Ishikawa (cell line): Measurements from ENCODE around the gene CTU1.

Experiments
- CEBPB ChIP-seq: IDR thresholded peaks from 2 replicates; pipeline ENCODE4 v1.6.1; 2012
- CREB1 ChIP-seq: IDR thresholded peaks from 2 replicates; pipeline ENCODE4 v1.6.1; 2012; ENCODE audit warnings: low read depth
- EGR1 ChIP-seq: IDR thresholded peaks from 2 replicates; pipeline ENCODE4 v1.6.1; 2012
- EP300 ChIP-seq: IDR thresholded peaks from 2 replicates; pipeline ENCODE4 v1.6.1; 2012; ENCODE audit warnings: borderline replicate concordance
- FOXM1 ChIP-seq: IDR thresholded peaks from 2 replicates; pipeline ENCODE4 v1.6.1; 2012; ENCODE audit warnings: low read depth, borderline replicate concordance
- NFIC ChIP-seq: IDR thresholded peaks from 2 replicates; pipeline ENCODE4 v1.6.1; 2012
- RAD21 ChIP-seq: IDR thresholded peaks from 2 replicates; pipeline ENCODE4 v1.6.1; 2012; ENCODE audit warnings: low read depth
- TAF1 ChIP-seq: IDR thresholded peaks from 2 replicates; pipeline ENCODE4 v1.6.1; 2012; ENCODE audit warnings: low read depth, mild to moderate bottlenecking
- TCF12 ChIP-seq: IDR thresholded peaks from 2 replicates; pipeline ENCODE4 v1.6.1; 2012; ENCODE audit warnings: low read depth
- TEAD4 ChIP-seq: IDR thresholded peaks from 2 replicates; pipeline ENCODE4 v1.6.1; 2012
- USF1 ChIP-seq: IDR thresholded peaks from 2 replicates; pipeline ENCODE4 v1.6.1; 2012
- YY1 ChIP-seq: IDR thresholded peaks from 2 replicates; pipeline ENCODE4 v1.6.1; 2012; ENCODE audit warnings: low read depth
- ZBTB7A ChIP-seq: IDR thresholded peaks from 2 replicates; pipeline ENCODE4 v1.6.1; 2012; ENCODE audit warnings: low read depth
- TF ChIP-seq, protein P1 (sequence below): IDR thresholded peaks from 2 replicates; pipeline ENCODE4 v1.6.1; 2012; ENCODE audit warnings: low read depth, mild to moderate bottlenecking
- TF ChIP-seq, protein P2 (sequence below): IDR thresholded peaks from 2 replicates; pipeline ENCODE4 v1.6.1; 2012

CTU1 gene

DNA sequence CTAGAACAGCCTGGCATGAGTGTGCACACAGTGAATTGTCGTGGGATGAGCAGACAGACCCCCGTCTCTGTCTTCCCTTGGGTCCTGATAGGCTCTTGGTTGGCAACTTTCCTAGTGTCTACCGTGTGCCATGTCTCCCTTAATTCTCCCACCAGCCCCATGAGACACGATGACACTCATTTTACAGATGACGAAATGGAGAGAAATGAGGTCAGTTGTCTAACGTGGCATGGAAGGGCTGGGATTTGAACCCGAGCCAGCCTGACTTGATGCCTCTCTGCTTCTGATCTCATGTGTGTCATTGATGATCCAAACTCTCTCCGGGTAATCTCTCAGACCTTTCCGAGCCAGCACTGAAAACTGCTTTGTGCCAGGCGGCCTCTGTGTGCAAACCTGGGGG is 17.1 kb downstream of the CTU1 start:
- no peak for TF ChIP-seq FOXM1
- no peak for TF ChIP-seq CEBPB
- no peak for TF ChIP-seq TEAD4
- TF ChIP-seq, protein P1, sequence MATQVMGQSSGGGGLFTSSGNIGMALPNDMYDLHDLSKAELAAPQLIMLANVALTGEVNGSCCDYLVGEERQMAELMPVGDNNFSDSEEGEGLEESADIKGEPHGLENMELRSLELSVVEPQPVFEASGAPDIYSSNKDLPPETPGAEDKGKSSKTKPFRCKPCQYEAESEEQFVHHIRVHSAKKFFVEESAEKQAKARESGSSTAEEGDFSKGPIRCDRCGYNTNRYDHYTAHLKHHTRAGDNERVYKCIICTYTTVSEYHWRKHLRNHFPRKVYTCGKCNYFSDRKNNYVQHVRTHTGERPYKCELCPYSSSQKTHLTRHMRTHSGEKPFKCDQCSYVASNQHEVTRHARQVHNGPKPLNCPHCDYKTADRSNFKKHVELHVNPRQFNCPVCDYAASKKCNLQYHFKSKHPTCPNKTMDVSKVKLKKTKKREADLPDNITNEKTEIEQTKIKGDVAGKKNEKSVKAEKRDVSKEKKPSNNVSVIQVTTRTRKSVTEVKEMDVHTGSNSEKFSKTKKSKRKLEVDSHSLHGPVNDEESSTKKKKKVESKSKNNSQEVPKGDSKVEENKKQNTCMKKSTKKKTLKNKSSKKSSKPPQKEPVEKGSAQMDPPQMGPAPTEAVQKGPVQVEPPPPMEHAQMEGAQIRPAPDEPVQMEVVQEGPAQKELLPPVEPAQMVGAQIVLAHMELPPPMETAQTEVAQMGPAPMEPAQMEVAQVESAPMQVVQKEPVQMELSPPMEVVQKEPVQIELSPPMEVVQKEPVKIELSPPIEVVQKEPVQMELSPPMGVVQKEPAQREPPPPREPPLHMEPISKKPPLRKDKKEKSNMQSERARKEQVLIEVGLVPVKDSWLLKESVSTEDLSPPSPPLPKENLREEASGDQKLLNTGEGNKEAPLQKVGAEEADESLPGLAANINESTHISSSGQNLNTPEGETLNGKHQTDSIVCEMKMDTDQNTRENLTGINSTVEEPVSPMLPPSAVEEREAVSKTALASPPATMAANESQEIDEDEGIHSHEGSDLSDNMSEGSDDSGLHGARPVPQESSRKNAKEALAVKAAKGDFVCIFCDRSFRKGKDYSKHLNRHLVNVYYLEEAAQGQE: no peak
- TF ChIP-seq USF1: no peak
- TF ChIP-seq CREB1: no peak
- TF ChIP-seq, protein P2, sequence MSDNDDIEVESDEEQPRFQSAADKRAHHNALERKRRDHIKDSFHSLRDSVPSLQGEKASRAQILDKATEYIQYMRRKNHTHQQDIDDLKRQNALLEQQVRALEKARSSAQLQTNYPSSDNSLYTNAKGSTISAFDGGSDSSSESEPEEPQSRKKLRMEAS: no peak
- no peak for TF ChIP-seq TAF1
- TF ChIP-seq YY1: no peak
- no peak for TF ChIP-seq EP300
- TF ChIP-seq EGR1: no peak
- no peak for TF ChIP-seq ZBTB7A
- no peak for TF ChIP-seq TCF12
- TF ChIP-seq RAD21: no peak
- TF ChIP-seq NFIC: no peak

DNA sequence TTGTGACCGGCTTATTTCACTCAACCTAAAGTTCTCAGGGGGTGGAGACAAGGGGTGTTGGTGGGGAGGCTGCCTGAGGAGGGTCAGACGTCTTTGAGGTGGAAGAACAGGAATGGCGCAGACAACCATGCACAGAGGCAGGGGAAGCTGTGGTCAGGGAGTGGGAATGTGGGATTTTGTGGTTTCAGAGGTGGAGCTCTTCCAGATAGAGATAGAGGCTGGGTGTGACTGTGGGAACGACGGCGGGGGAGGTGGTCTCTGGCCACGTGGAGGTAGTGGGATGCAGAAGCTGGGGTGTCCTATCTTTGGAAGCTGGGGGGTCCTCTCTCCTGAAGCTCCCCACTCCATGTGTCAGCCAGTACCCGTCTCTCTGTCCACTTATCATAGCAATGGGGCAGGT is 17.7 kb downstream of the CTU1 start:
- TF ChIP-seq TAF1 (no peak), NFIC (no peak), USF1 (no peak), ZBTB7A (no peak), FOXM1 (no peak), CEBPB (no peak), EGR1 (no peak), CREB1 (no peak), YY1 (no peak), RAD21 (no peak), TEAD4 (no peak), TCF12 (no peak)
- TF ChIP-seq, protein P2: no peak
- TF ChIP-seq, protein P1: no peak

- TF ChIP-seq, protein P2: no peak
- TF ChIP-seq CREB1 (no peak), TEAD4 (no peak), FOXM1 (no peak), RAD21 (no peak), ZBTB7A (no peak), USF1 (no peak), NFIC (no peak), TCF12 (no peak), EP300 (no peak), YY1 (no peak), CEBPB (no peak), EGR1 (no peak), TAF1 (no peak)
- TF ChIP-seq, protein P1: no peak
These were observed 18.4 kb downstream of the CTU1 start for GRCh38 chr19:51089786-51090185.

DNA sequence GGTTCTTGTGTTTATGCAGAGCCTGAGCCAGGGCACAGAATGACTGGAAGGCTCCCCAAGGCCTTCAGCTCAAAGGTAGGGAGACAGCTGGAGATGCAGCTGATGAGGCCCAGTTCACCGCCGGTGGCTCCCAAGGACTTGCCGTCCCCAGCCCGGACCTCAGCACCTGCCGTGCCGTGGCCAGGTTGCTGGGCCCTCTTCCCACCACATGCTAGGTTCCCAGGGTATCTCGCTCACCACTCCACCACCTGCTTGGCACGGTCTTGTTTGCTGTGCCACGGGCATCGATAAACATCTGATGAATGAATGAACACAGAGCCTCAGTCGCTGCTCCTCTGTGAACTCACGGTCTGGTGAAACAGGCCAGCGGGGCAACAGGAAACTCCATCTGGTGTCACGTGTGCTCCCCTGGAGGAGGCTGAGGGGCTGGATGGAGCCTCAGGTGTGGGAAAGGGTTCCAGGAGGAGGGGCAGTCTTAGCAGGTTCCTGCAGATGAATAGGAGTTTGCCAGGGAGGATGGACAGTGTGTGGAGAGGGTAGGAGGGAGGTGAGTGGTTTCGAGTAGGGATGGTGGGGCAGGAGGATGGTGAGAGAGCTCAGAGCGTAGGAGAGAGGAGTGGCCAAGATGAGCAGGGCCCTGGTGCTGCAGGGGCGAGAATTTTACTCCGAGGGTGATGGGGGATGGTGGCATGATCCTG is 21.9 kb downstream of the CTU1 start:
- TF ChIP-seq CREB1 (no peak), TCF12 (no peak), EGR1 (no peak), USF1 (no peak), EP300 (no peak), TEAD4 (no peak), CEBPB (no peak), TAF1 (no peak), FOXM1 (no peak), RAD21 (no peak), NFIC (no peak), ZBTB7A (no peak), YY1 (no peak)
- TF ChIP-seq, protein P1: no peak
- TF ChIP-seq, protein P2: no peak
